ENCODE results near the gene ODF2L. TPM values are rescaled to one million over a fixed set of nuclear protein-coding genes. Genes with fewer than 3 reads are reported as not detected.

Gene ODF2L
- total and polyA plus RNA-seq, 2 of the 13 experiments (the other 11 are each of a cell fraction or from before 2014, with no cell fraction given): 0.07 TPM; not detected in 1

GRCh38 chr1:86375688-86376087, 20.4 kb downstream of the ODF2L start (continued):
- TF ChIP-seq ZXDC (CRISPR knock-in tag; IDR thresholded peaks at IDR 0.05) (no peak), GATAD2A (CRISPR knock-in tag; IDR thresholded peaks at IDR 0.05) (no peak)

- Histone ChIP-seq H3K4me3 (replicated peaks in 1 of 3; ENCODE audit: insufficient read depth in 1 of 3, low read depth in 2 of 3, low read length in 3 of 3) (no peak overlapping the region), H4K20me1 (ENCODE audit: insufficient read depth, low read length) (no peaks in the 10 kb centered on the region), H3K27ac (ENCODE audit: extremely low read length, insufficient read depth, low read length) (no peak overlapping the region), H3K27me3 (ENCODE audit: control insufficient read depth in 1 of 2, insufficient read depth in 2 of 2, low read length in 2 of 2) (no peaks in the 10 kb centered on the region), H3K4me1 (ENCODE audit: insufficient read depth, low read length) (no peaks in the 10 kb centered on the region), H3K9ac (ENCODE audit: insufficient read depth, low read depth, low read length) (no peak overlapping the region), H3K79me2 (ENCODE audit: insufficient read depth, low read length) (no peaks in the 10 kb centered on the region), H3K9me3 (ENCODE audit: low read length) (no peaks in the 10 kb centered on the region), H3K4me2 (ENCODE audit: low read depth, low read length) (no peak overlapping the region), H2AFZ (ENCODE audit: low read length) (no peak overlapping the region), H3K36me3 (replicated peaks in 1 of 2; ENCODE audit: control insufficient read depth in 1 of 2, insufficient read depth in 2 of 2, low read length in 2 of 2) (no peaks in the 10 kb centered on the region)
- intact Hi-C loops (cut with micrococcal nuclease; ENCODE audit: unreplicated experiment) (no loop called here), in situ Hi-C loops (cut with HindIII; ENCODE audit: extremely low pct_ligation_motif_present, low pct_unique_long_range_greater_than_20kb) (no loop called here)
- no peak for FAIRE-seq
- no peak for TF ChIP-seq ZNF17 (CRISPR knock-in tag; IDR thresholded peaks at IDR 0.05)
- no peak for TF ChIP-seq ZNF580 (CRISPR knock-in tag; IDR thresholded peaks at IDR 0.05; ENCODE audit: borderline replicate concordance, low read depth)
- no peak for TF ChIP-seq ZNF704 (CRISPR knock-in tag; IDR thresholded peaks at IDR 0.05; ENCODE audit: borderline replicate concordance)
- no peak for TF ChIP-seq IRF2 (CRISPR knock-in tag; IDR thresholded peaks at IDR 0.05)
- TF ChIP-seq BRD4 (CRISPR knock-in tag; IDR thresholded peaks at IDR 0.05): no peak
- TF ChIP-seq FOXP4 (CRISPR knock-in tag; IDR thresholded peaks at IDR 0.05): no peak
- no peak for TF ChIP-seq POLR2AphosphoS2 (IDR thresholded peaks at IDR 0.05; ENCODE audit: low read depth, low read length)
- no peak for TF ChIP-seq RNF2 (conservative IDR thresholded peaks at IDR 0.05; ENCODE audit: low read depth)
- TF ChIP-seq SMYD3 (CRISPR knock-in tag; IDR thresholded peaks at IDR 0.05): no peak
- no peak for TF ChIP-seq TRIM22 (IDR thresholded peaks at IDR 0.05)
- TF ChIP-seq PCBP2 (optimal IDR thresholded peaks at IDR 0.05; ENCODE audit: low read depth, low read length, poor library complexity, severe bottlenecking): no peak
- TF ChIP-seq KDM2A (CRISPR knock-in tag; IDR thresholded peaks at IDR 0.05; ENCODE audit: borderline replicate concordance, low read depth): no peak
- no TSS peak for BruUV-seq (replicated peaks)
- DNase-seq (ENCODE audit: low spot score): no peak
- POLR2A ChIA-PET: no interaction called here
- no peak for ATAC-seq
- CTCF ChIA-PET (ENCODE audit: low intra/inter-chr PET ratio, low total read pairs): no interaction called here
Observed at GRCh38 chr1:86370601-86371022, 25.5 kb downstream of the ODF2L start.

Measured in HepG2 (cell line).